ENCODE data around the gene VPS4A.

The VPS4A gene

DNA sequence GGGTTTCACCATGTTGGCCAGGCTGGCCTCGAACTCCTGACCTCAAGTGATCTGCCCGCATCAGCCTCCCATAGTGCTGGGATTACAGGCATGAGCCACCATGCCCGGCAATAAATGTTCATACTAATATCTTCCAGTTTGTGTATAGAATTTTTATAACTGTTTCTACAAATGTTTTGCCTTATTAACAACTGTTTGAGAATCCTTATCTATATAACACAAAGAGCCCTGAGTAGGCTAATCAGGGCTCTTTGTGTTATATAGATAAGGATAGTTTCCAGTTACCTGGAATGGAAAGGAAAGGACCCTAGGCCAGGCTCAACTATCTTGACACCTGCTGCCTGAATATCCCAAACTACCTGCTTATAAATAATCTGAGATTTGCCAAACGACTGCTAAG is 57.7 kb downstream of the VPS4A start:
- no peak for DNase-seq

DNA sequence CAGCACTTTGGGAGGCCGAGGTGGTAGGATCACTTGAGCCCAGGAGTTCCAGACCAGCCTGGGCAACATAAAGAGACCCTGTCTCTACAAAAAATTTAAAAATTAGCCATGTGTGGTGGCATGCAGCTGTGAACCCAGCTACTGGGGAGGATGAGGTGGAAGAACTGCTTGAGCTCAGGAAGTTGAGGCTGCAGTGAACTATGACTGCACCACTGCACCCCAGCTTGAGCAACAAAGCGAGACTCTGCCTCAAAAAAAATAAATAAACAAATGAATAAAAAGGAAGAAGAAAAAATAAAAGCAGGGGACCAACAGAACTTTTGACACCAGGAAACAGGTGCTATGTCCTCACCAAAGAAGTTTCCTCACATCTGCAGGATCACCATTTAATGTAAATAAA is 60.4 kb downstream of the VPS4A start:
- no peak for DNase-seq

DNA sequence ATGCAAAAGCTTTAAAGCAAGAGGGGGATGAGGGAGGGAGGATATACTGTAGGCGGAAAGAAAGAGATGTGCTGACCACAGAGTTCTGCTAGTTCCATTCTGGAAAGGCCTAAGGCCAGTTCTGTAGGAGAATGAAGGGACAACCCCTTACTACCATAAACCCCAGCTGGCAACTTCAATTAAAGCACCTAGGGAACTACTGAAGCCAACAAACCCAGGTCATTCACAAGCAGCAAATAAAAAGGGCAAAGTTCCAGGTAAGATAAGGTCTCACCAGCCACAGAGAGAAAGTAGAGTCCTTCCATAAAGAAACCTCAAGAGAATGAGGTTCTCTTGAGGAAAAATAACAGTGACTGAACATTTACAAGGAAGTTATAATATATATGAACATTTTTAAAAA is 61.9 kb downstream of the VPS4A start:
- DNase-seq = no peak
